NB4 (cell line): ENCODE data around the gene BACE2.
"Not testable (repeated sequence)": the region's sequence is repeated elsewhere in the genome, so short reads cannot be mapped to it uniquely, and the experiment has no call there.

Source experiments
- CTCF ChIP-seq: IDR thresholded peaks from one replicate; pipeline ENCODE4 v1.5.1; 2012; ENCODE audit warnings: low read depth, low read length
- MAX ChIP-seq: IDR thresholded peaks from 2 replicates; pipeline ENCODE4 v1.6.1; 2011; ENCODE audit warnings: low read depth, low read length
- MYC ChIP-seq: IDR thresholded peaks from 2 replicates; pipeline ENCODE4 v1.6.1; 2011; ENCODE audit warnings: low read depth, low read length
- POLR2A ChIP-seq: IDR thresholded peaks from 2 replicates; pipeline ENCODE4 v1.6.1; 2011; ENCODE audit warnings: mild to moderate bottlenecking; ENCODE audit not compliant: insufficient read length; ENCODE audit errors: extremely low read depth

- TF ChIP-seq CTCF, POLR2A, MYC, MAX: not testable (repeated sequence)
Measured at GRCh38 chr21:41244266-41244880, 76.4 kb downstream of the BACE2 start.
